GM18505 (cell line): Measurements from ENCODE around the gene FZD8.

Experiments
- ATAC-seq: cut with Tn5 transposase; IDR thresholded peaks from one replicate; pipeline ENCODE4 v1.9.1; 2021; ENCODE audit not compliant: unreplicated experiment
- POLR2A ChIP-seq: IDR thresholded peaks from 4 replicates; pipeline ENCODE4 v1.6.1; 2011; ENCODE audit warnings: borderline replicate concordance; ENCODE audit not compliant: insufficient read depth, insufficient read length; ENCODE audit errors: extremely low read depth

The FZD8 gene

DNA sequence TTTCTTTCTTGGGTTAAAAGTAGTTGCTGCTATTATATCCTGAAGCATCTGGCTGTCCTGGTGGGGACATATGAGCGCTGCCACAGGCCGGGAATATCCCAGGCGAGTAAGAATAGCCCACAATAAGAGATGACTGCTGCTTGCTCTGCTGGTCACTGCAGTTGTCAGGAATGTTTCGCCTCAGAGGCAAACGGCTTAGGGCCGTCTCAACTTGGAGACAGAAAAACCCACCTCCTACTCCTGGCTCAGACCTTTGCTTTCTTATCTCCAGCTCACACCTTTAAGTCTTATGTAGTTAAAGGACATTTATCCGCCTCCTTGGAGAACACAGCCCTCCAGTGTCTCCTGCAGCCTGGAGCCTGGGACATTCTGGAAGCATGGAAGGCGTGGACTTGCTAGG, 36.9 kb downstream of the FZD8 start, which contains the start of gene GJD4:
Gene GJD4, plus strand, starts transcription at position 151 of the 400 bp plus-strand sequence. Its CDS starts 227 bp downstream, at position 378.
- no peak for ATAC-seq
- TF ChIP-seq POLR2A, result no peak

DNA sequence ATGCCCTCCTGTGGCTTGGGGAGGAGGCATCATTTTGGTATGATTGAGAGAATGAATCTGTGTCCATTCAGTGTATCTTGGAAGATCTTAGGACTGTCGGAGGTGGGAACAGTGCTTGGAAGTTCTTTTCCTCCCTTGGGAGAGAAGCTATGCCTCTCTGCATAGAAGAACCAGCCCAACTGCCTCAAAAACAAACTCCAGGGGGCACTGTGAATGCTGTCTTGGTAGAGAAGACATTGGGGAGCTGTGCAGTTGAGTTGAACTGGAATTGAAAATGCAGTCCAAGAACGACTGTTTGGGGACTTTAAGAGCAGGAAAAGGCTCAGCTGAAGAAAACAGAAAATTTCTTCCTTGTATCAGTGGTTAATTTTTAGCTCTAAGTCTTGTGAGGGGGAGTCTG, 41.9 kb downstream of the FZD8 start:
- no peak for TF ChIP-seq POLR2A
- ATAC-seq, result no peak

- no peak for ATAC-seq
- TF ChIP-seq POLR2A, result no peak
These were observed 43.7 kb downstream of the FZD8 start for GRCh38 chr10:35598379-35598778.

- no peak for ATAC-seq
- TF ChIP-seq POLR2A, result no peak
These were observed 47.0 kb downstream of the FZD8 start for GRCh38 chr10:35595106-35595505.

GRCh38 chr10:35594115-35595079, 47.7 kb downstream of the FZD8 start:
- no peak for TF ChIP-seq POLR2A
- no peak for ATAC-seq

DNA sequence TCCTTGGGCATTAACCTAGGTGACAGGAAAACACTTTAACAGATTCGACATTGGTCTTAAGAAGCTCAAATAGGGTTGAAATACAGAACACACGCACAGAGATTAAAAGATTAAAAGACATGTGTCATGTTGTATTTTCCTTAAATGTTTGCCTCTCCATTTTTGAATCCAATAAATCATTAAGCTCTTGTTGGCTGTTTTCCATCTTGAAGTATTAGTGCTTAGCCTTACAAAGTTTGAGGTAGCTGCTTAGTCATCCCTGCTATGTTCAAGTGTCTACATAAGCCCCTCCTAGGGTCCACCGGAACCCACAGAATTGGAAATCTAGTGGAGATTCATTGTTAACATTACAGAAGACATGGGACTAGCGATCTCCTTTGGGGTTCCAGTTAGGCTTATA, 49.7 kb downstream of the FZD8 start:
- no peak for TF ChIP-seq POLR2A
- no peak for ATAC-seq

- ATAC-seq, result no peak
- no peak for TF ChIP-seq POLR2A
These were observed 53.3 kb downstream of the FZD8 start for GRCh38 chr10:35588836-35589235.
